Testis (tissue), 2 donors: ENCODE results near the gene SYT11.

Source experiments
- POLR2A ChIP-seq: fragments of 450-650 bp; IDR thresholded peaks from one replicate; pipeline ENCODE4 v1.6.1; 2017; ENCODE audit warnings: antibody characterized with exemption, mild to moderate bottlenecking, moderate library complexity
- TF ChIP-seq, protein P1 (sequence below), 3 experiments: fragments of 450-650 bp in 2 of 3; fragments of 200-600 bp in 1 of 3; sonication (generic) in 1 of 3; IDR thresholded peaks; one replicate each; pipeline ENCODE4 v1.5.1; 2016 to 2019; ENCODE audit warnings: antibody characterized with exemption in 3 of 3, mild to moderate bottlenecking in 2 of 3, moderate library complexity in 1 of 3

DNA sequence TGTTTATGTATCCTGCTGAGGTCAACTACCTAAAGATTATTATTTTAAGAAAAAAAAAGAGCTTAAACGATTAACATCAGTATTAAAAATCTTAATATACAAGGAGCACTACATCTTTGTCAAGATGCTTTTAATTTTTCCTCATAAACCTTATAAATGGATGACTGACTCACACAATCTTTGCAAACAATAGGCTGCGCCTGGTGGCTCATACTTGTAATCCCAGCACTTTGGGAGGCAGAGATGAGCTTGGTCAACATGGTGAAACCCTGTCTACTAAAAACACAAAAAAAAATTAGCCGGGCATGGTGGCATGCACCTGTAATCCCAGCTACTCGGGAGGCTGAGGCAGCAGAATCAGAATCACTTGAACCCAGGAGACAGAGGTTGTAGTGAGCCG, 73.1 kb downstream of the SYT11 start:
- TF ChIP-seq POLR2A: no peak
- TF ChIP-seq, protein P1, sequence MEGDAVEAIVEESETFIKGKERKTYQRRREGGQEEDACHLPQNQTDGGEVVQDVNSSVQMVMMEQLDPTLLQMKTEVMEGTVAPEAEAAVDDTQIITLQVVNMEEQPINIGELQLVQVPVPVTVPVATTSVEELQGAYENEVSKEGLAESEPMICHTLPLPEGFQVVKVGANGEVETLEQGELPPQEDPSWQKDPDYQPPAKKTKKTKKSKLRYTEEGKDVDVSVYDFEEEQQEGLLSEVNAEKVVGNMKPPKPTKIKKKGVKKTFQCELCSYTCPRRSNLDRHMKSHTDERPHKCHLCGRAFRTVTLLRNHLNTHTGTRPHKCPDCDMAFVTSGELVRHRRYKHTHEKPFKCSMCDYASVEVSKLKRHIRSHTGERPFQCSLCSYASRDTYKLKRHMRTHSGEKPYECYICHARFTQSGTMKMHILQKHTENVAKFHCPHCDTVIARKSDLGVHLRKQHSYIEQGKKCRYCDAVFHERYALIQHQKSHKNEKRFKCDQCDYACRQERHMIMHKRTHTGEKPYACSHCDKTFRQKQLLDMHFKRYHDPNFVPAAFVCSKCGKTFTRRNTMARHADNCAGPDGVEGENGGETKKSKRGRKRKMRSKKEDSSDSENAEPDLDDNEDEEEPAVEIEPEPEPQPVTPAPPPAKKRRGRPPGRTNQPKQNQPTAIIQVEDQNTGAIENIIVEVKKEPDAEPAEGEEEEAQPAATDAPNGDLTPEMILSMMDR (IDR thresholded peaks at IDR 0.05): no peak
